Measurements from ENCODE around the gene RAD51B. TPM values are rescaled to one million over a fixed set of nuclear protein-coding genes. Genes with fewer than 3 reads are reported as not detected.

Gene RAD51B
- total RNA-seq, 1 experiment from 2014 or later = 16.7 TPM

- H2AFZ ChIP-seq (ENCODE audit: low read length) = no peak overlapping the region
- H3K27me3 Mint-ChIP-seq (ENCODE audit: low read depth) = no peaks in the 10 kb centered on the region
- no peaks in the 10 kb centered on the region for H4K20me1 ChIP-seq (ENCODE audit: control insufficient read depth, insufficient read depth, insufficient read length)
- no peak overlapping the region for H2BK20ac ChIP-seq (ENCODE audit: low read depth, low read length, poor library complexity, severe bottlenecking)
- H3K9me3 Mint-ChIP-seq = no peaks in the 10 kb centered on the region
- WGBS (ENCODE audit: extremely low coverage, insufficient read length, low lambda C conversion rate) = no CpG with 5 or more reads among the region's 1 CpG
- no peak overlapping the region for H3K4me2 ChIP-seq (ENCODE audit: insufficient read depth, insufficient read length, low read length)
- TF ChIP-seq CTCF (conservative IDR thresholded peaks at IDR 0.05) = no peak
- no peak overlapping the region for H2BK12ac ChIP-seq (ENCODE audit: insufficient read length, low read depth, low read length)
- H4K5ac ChIP-seq (ENCODE audit: insufficient read length, low read depth, low read length) = no peak overlapping the region
- no peak overlapping the region for H4K8ac ChIP-seq (replicated peaks; ENCODE audit: insufficient read length, low read depth, low read length)
- no peaks in the 10 kb centered on the region for H3K79me2 ChIP-seq (ENCODE audit: insufficient read depth, low read length)
- H3K27ac ChIP-seq (ENCODE audit: insufficient read length, low read depth, low read length) = no peak overlapping the region
- H3K27me3 ChIP-seq (ENCODE audit: insufficient read depth, low read length) = no peaks in the 10 kb centered on the region
- H3K18ac ChIP-seq (ENCODE audit: insufficient read length, low read depth, low read length) = no peak overlapping the region
- H3K56ac ChIP-seq (ENCODE audit: insufficient read length, low read depth, low read length) = no peak overlapping the region
- H3K14ac ChIP-seq (ENCODE audit: insufficient read depth, low read length) = no peak overlapping the region
- no peak overlapping the region for H2BK120ac ChIP-seq (ENCODE audit: low read depth, low read length, poor library complexity, severe bottlenecking)
- no peak overlapping the region for H3K4ac ChIP-seq (ENCODE audit: low read depth, low read length)
- H3K27ac Mint-ChIP-seq = no peak overlapping the region
- no peak overlapping the region for H2BK15ac ChIP-seq (ENCODE audit: low read depth, low read length)
- DNase-seq = no peak
- peaks cover 12 to 28% of the 10 kb centered on the region in 2 experiments for H3K4me1 Mint-ChIP-seq
- H3K79me1 ChIP-seq (ENCODE audit: insufficient read depth, low read depth, low read length, poor library complexity, severe bottlenecking) = no peaks in the 10 kb centered on the region
- H3K23ac ChIP-seq (ENCODE audit: insufficient read length, low read depth, low read length) = no peak overlapping the region
- H3K9me3 ChIP-seq (ENCODE audit: control insufficient read depth, low read depth, low read length) = no peaks in the 10 kb centered on the region
- H3K4me1 ChIP-seq (ENCODE audit: insufficient read depth, low read length) = no peaks in the 10 kb centered on the region
- no peak overlapping the region for H3K9ac ChIP-seq (ENCODE audit: extremely low read depth, insufficient read length, low read length)
- H4K91ac ChIP-seq (ENCODE audit: insufficient read length, low read depth, low read length) = no peak overlapping the region
- H2AK5ac ChIP-seq (ENCODE audit: insufficient read length, low read length) = no peak overlapping the region
- H3K36me3 Mint-ChIP-seq (ENCODE audit: insufficient read depth in 1 of 3, low read depth in 3 of 3) = no peaks in the 10 kb centered on the region
- no peak overlapping the region for H2BK5ac ChIP-seq (ENCODE audit: insufficient read length, low read length)
- H3T11ph ChIP-seq (ENCODE audit: low read length) = no peak overlapping the region
- H3K4me3 Mint-ChIP-seq = no peak overlapping the region
- no peaks in the 10 kb centered on the region for H3K23me2 ChIP-seq (ENCODE audit: insufficient read length, low read depth, low read length, poor library complexity, severe bottlenecking)
These were observed 388.6 kb downstream of the RAD51B start for GRCh38 chr14:68208218-68208617.
